Ureter (tissue), 1 donor: ENCODE data around the gene PGGHG. TPM values are rescaled to one million over a fixed set of nuclear protein-coding genes. Genes with fewer than 3 reads are reported as not detected.
A peak's percentile ranks its signal among the peaks of the same experiment; 100 is the strongest.
"Not testable (repeated sequence)": the region's sequence is repeated elsewhere in the genome, so short reads cannot be mapped to it uniquely, and the experiment has no call there.

ENCODE experiments used
- DNase-seq: peaks from one replicate; pipeline ENCODE4 v3.0.0-alpha.2; 2020; ENCODE audit warnings: low spot score
- total RNA-seq: library from RNA; stranded (reverse); gene quantifications from one replicate; pipeline ENCODE4 v1.2.4, GENCODE V29; 2023
- donor health status: DM: yes; HTN: yes; CAD: no.

Gene PGGHG
- total RNA-seq: 45.0 TPM

- DNase-seq: peak; percentile 75
These were observed at the start of gene PGGHG for GRCh38 chr11:288478-289397. Gene PGGHG (plus strand): TSS chr11:289126. CDS start chr11:289817, 691 bp downstream.

GRCh38 chr11:240315-240714 is 48.6 kb upstream of the PGGHG start:
- no peak for DNase-seq

GRCh38 chr11:241634-242033 is 47.3 kb upstream of the PGGHG start:
- DNase-seq: no peak

GRCh38 chr11:244376-244775 is 44.5 kb upstream of the PGGHG start:
- DNase-seq: no peak

- DNase-seq: no peak
These were observed 39.9 kb upstream of the PGGHG start for GRCh38 chr11:249062-249461.

- no peak for DNase-seq
These were observed 38.7 kb upstream of the PGGHG start for GRCh38 chr11:250274-250673.

GRCh38 chr11:250740-251299 is 38.1 kb upstream of the PGGHG start:
- peak; percentile 68 for DNase-seq

- DNase-seq: no peak
These were observed 37.4 kb upstream of the PGGHG start for GRCh38 chr11:251550-251949.

GRCh38 chr11:252666-253065 is 36.3 kb upstream of the PGGHG start:
- DNase-seq: no peak

- DNase-seq: no peak
These were observed 35.6 kb upstream of the PGGHG start for GRCh38 chr11:253160-253885.

- DNase-seq: no peak
These were observed 35.0 kb upstream of the PGGHG start for GRCh38 chr11:253886-254270.

- DNase-seq: no peak
These were observed 33.8 kb upstream of the PGGHG start for GRCh38 chr11:255176-255575.

GRCh38 chr11:255816-256215 is 33.1 kb upstream of the PGGHG start:
- DNase-seq: no peak

GRCh38 chr11:256952-257737 is 31.8 kb upstream of the PGGHG start:
- no peak for DNase-seq

- DNase-seq: no peak
These were observed 31.0 kb upstream of the PGGHG start for GRCh38 chr11:257766-258493.

GRCh38 chr11:259413-259812 is 29.5 kb upstream of the PGGHG start:
- DNase-seq: no peak

- DNase-seq: no peak
These were observed 27.3 kb upstream of the PGGHG start for GRCh38 chr11:261624-262023.

- no peak for DNase-seq
These were observed 22.1 kb upstream of the PGGHG start for GRCh38 chr11:266676-267439.

- no peak for DNase-seq
These were observed 21.4 kb upstream of the PGGHG start for GRCh38 chr11:267491-267994.

- not testable (repeated sequence) for DNase-seq
These were observed 20.2 kb upstream of the PGGHG start for GRCh38 chr11:268716-269145.
